HepG2 (cell line): ENCODE data around the gene SLC12A9. TPM values are rescaled to one million over a fixed set of nuclear protein-coding genes. Genes with fewer than 3 reads are reported as not detected.

ENCODE experiments used
- HOXD1 ChIP-seq: sonication (generic); formaldehyde crosslinking; IDR thresholded peaks from 2 replicates; pipeline ENCODE4 v1.5.0; 2020; ENCODE audit warnings: missing genetic modification reagents
- MAFK ChIP-seq, 2 experiments: IDR thresholded peaks in 1 of 2; conservative IDR thresholded peaks in 1 of 2; 2 replicates each; pipeline ENCODE4 v1.6.1; 2011; ENCODE audit warnings: improper control_type of control experiment in 2 of 2, low read length in 2 of 2
- NFE2L2 ChIP-seq: fragments of 150-350 bp; IDR thresholded peaks from 2 replicates; pipeline ENCODE4 v1.6.1; 2014; ENCODE audit warnings: low read length
- PRMT3 ChIP-seq: sonication (generic); formaldehyde crosslinking; IDR thresholded peaks from 2 replicates; pipeline ENCODE4 v1.8.1; 2022; ENCODE audit warnings: low read depth, mild to moderate bottlenecking, moderate library complexity, missing genetic modification reagents, borderline replicate concordance
- RFXANK ChIP-seq: IDR thresholded peaks from 2 replicates; pipeline ENCODE4 v1.6.1; 2016
- STAT5B ChIP-seq: sonication (generic); formaldehyde crosslinking; IDR thresholded peaks from 2 replicates; pipeline ENCODE4 v1.4.0; 2020; ENCODE audit warnings: missing genetic modification reagents
- UBTF ChIP-seq: sonication (generic); formaldehyde crosslinking; IDR thresholded peaks from 2 replicates; pipeline ENCODE4 v1.4.0; 2020; ENCODE audit warnings: mild to moderate bottlenecking, missing genetic modification reagents
- ZBTB40 ChIP-seq, 2 experiments: fragments of 450-650 bp in 1 of 2; sonication (generic) in 1 of 2; formaldehyde crosslinking in 1 of 2; IDR thresholded peaks; 2 replicates each; pipeline versions ENCODE4 v1.6.1 to v1.8.0; 2016 to 2022; ENCODE audit warnings: antibody characterized with exemption in 1 of 2, mild to moderate bottlenecking in 1 of 2, missing genetic modification reagents in 1 of 2
- ZBTB44 ChIP-seq: sonication (generic); formaldehyde crosslinking; IDR thresholded peaks from 2 replicates; pipeline ENCODE4 v1.4.0; 2020; ENCODE audit warnings: missing genetic modification reagents
- ZFP90 ChIP-seq: sonication (generic); formaldehyde crosslinking; IDR thresholded peaks from 2 replicates; pipeline ENCODE4 v1.8.0; 2022; ENCODE audit warnings: missing genetic modification reagents, mild to moderate bottlenecking, inconsistent platforms, borderline replicate concordance
- ZNF44 ChIP-seq: sonication (generic); formaldehyde crosslinking; IDR thresholded peaks from 2 replicates; pipeline ENCODE4 v1.5.1; 2020; ENCODE audit warnings: mild to moderate bottlenecking, missing genetic modification reagents
- ZNF616 ChIP-seq: sonication (generic); formaldehyde crosslinking; IDR thresholded peaks from 2 replicates; pipeline ENCODE4 v1.5.0; 2020; ENCODE audit warnings: low read depth, mild to moderate bottlenecking, missing genetic modification reagents
- ZNF639 ChIP-seq: conservative IDR thresholded peaks from 2 replicates; pipeline ENCODE4 v1.6.1; 2018; ENCODE audit warnings: missing genetic modification reagents
- ZSCAN21 ChIP-seq: sonication (generic); formaldehyde crosslinking; IDR thresholded peaks from 2 replicates; pipeline ENCODE4 v1.8.0; 2022; ENCODE audit warnings: mild to moderate bottlenecking, missing genetic modification reagents, moderate library complexity, borderline replicate concordance
- polyA plus RNA-seq, 8 experiments: library from polyadenylated mRNA; depleted of rRNA in 3 of 8; stranded (reverse) in 7 of 8; unstranded in 1 of 8; fragments of >200 nt; fragmentation: Illumina TruSeq in 4 of 8; extraction: Trizol in 4 of 8; gene quantifications; 2 replicates each; pipeline versions ENCODE4 v1.2.1 to v1.2.3, GENCODE V29; 2011 to 2016; ENCODE audit warnings: low read depth in 4 of 8, missing spikeins in 1 of 8, mixed read lengths in 1 of 8; ENCODE audit not compliant: insufficient read depth in 1 of 8
- total RNA-seq, 5 experiments: library from RNA; depleted of rRNA; stranded (reverse); fragments of >200 nt; fragmentation: Illumina TruSeq; extraction: Trizol; gene quantifications; 2 replicates each; pipeline ENCODE4 v1.2.3, GENCODE V29; 2016; ENCODE audit warnings: low read depth in 1 of 5

Gene SLC12A9
- total and polyA plus RNA-seq, 2 of the 13 experiments (the other 11 are each of a cell fraction or from before 2014, with no cell fraction given): 8.7 to 16.6 TPM

- no peak for TF ChIP-seq ZBTB40 (IDR thresholded peaks at IDR 0.05)
- TF ChIP-seq ZBTB40 (CRISPR knock-in tag; IDR thresholded peaks at IDR 0.05): no peak
- no peak; the same call in 1 of the 2 replicates for TF ChIP-seq UBTF (CRISPR knock-in tag)
- TF ChIP-seq ZNF616: no peak
- TF ChIP-seq STAT5B (CRISPR knock-in tag): no peak
- no peak for TF ChIP-seq RFXANK (CRISPR knock-in tag)
- no peak for TF ChIP-seq HOXD1 (CRISPR knock-in tag)
- no peak for TF ChIP-seq PRMT3 (CRISPR knock-in tag)
- TF ChIP-seq ZSCAN21 (CRISPR knock-in tag): no peak
- no peak for TF ChIP-seq NFE2L2
- 0 out of 2 replicates have a peak, but pooled peaks have one; percentile 21 for TF ChIP-seq ZFP90 (CRISPR knock-in tag)
- no peak for TF ChIP-seq ZNF44 (CRISPR knock-in tag)
- TF ChIP-seq MAFK (conservative IDR thresholded peaks at IDR 0.05 in 1 of 2, IDR thresholded peaks at IDR 0.05 in 1 of 2; ENCODE audit: low read length in 2 of 2): no peak
- no peak for TF ChIP-seq ZNF639 (CRISPR knock-in tag)
- TF ChIP-seq ZBTB44 (CRISPR knock-in tag): no peak
These were observed 43.6 kb downstream of the SLC12A9 start (continued) for GRCh38 chr7:100895956-100896731.
